ENCODE measurements around the gene ASXL1. TPM values are rescaled to one million over a fixed set of nuclear protein-coding genes. Genes with fewer than 3 reads are reported as not detected.
A peak's percentile ranks its signal among the peaks of the same experiment; 100 is the strongest.
"Not testable (repeated sequence)": the region's sequence is repeated elsewhere in the genome, so short reads cannot be mapped to it uniquely, and the experiment has no call there.

The ASXL1 gene
- total and polyA plus RNA-seq, 9 of the 15 experiments (the other 6 are each of a cell fraction or from before 2014, with no cell fraction given), result 6.5 to 65.3 (median 32.3) TPM

GRCh38 chr20:32465092-32465900, 107.2 kb downstream of the ASXL1 start (continued):
- TF ChIP-seq E4F1 (CRISPR knock-in tag; IDR thresholded peaks at IDR 0.05; ENCODE audit: borderline replicate concordance) (no peak), ADNP (tag; IDR thresholded peaks at IDR 0.05) (no peak), HEY1 (CRISPR knock-in tag; IDR thresholded peaks at IDR 0.05; ENCODE audit: borderline replicate concordance) (no peak), HDAC8 (tag; IDR thresholded peaks at IDR 0.05) (no peak), ZNF354B (CRISPR knock-in tag; IDR thresholded peaks at IDR 0.05) (no peak), HLTF (IDR thresholded peaks at IDR 0.05) (no peak), ELF1 (tag; IDR thresholded peaks at IDR 0.05) (no peak)

DNA sequence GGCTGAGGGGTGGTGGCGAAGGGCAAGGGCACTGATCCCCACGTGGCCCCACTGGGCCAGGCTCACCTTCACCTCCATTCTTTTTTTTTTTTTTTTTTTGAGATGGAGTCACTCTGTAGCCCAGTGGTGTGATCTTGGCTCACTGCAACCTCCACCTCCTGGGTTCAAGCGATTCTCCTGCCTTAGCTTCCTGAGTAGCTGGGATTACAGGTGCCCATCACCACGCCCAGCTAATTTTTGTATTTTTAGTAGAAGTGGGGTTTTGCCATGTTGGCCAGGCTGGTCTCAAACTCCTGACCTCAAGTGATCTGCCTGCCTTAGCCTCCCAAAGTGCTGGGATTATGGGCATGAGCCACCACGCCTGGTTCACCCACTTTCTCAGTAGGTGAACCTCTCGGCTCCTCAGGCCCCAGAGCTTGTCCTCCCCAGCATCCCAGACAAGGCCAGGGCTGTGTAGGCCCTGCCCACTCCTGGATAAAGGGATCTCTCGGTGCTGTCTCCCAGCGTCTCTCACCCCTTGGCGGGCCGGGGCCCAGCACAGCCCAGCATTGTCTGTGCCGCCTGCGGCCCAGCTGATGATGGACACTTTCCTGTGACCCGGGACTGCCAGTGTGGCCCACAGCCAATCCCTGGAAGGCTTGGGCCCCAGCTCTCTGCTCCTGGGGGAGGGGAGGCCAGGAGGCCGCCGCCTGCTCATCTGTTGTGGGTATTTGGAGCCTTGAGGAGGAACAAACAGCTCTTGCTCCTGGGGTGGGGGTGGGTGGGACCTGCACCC, 108.0 kb downstream of the ASXL1 start:
- H3K9me3 ChIP-seq (replicated peaks; ENCODE audit: control insufficient read depth, insufficient read depth, low read depth, low read length); CTCF ChIA-PET (ENCODE audit: low intra/inter-chr PET ratio); H3K9me1 ChIP-seq (ENCODE audit: control insufficient read depth, insufficient read depth, low read length); ATAC-seq; H3K27ac ChIP-seq (ENCODE audit: extremely low read depth, low read depth, low read length); intact Hi-C loops (cut with micrococcal nuclease); DNase-seq (ENCODE audit: extremely low read depth in 1 of 4, low spot score in 3 of 4); H2AFZ ChIP-seq (ENCODE audit: low read depth, low read length); in situ Hi-C loops (cut with MboI); H3K27me3 ChIP-seq (ENCODE audit: control insufficient read depth in 2 of 2, insufficient read depth in 2 of 2, low read length in 2 of 2); BruUV-seq (replicated peaks); H3K4me2 ChIP-seq (ENCODE audit: insufficient read depth, low read length); FAIRE-seq; H3K4me3 ChIP-seq: not testable (repeated sequence)
- Histone ChIP-seq H3K4me1 (replicated peaks in 1 of 2; ENCODE audit: control insufficient read depth in 2 of 2, insufficient read depth in 2 of 2, low read length in 2 of 2) (peaks cover 0 to 72% of the 10 kb centered on the region in 2 experiments; a peak in 2 of 5 replicates), H3K9ac (ENCODE audit: insufficient read depth in 1 of 2, low read depth in 2 of 2, low read length in 2 of 2) (peak overlapping the region in 1 of 2 experiments; percentile 58; a peak in 2 of 4 replicates), H3K79me2 (ENCODE audit: control insufficient read depth, insufficient read depth, low read length) (peaks cover 28% of the 10 kb centered on the region), H3K36me3 (ENCODE audit: control insufficient read depth, insufficient read depth, low read length) (peaks cover 75% of the 10 kb centered on the region; the same call in 1 of the 3 replicates), H4K20me1 (replicated peaks; ENCODE audit: control insufficient read depth, insufficient read depth, low read length) (peaks cover 11% of the 10 kb centered on the region)
- 91% methylated on average over 12 of the region's 15 CpGs for WGBS (ENCODE audit: insufficient coverage, low coverage, missing lambda C conversion rate)
- POLR2A ChIA-PET, result interaction anchor here (0.7 kb wide), 1 partner anchor 22 kb away, joined by 3 read pairs; no protein-coding TSS in a partner anchor
